ENCODE measurements around the gene LRRN1.
"Not testable (repeated sequence)": the region's sequence is repeated elsewhere in the genome, so short reads cannot be mapped to it uniquely, and the experiment has no call there.

The LRRN1 gene

DNA sequence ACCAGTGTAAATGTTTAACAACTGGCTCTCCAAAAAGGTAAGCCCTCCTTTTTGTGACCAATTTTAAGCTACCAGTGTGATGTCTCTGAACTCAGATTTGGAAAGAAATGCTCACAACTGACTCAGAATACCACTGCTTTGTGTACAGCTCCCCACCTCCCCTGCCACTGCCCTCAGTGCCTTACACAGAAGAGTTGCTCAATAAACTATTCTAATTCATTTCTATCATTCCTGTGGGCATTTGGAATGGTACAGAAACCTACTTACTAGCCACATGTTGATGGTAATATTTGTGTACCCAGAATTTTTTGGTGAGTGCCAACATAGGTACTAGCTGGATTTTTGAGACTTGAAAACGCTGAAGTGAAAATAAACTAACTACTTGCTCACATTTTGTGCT, 16.0 kb downstream of the LRRN1 start:
- DNase-seq: no peak

DNA sequence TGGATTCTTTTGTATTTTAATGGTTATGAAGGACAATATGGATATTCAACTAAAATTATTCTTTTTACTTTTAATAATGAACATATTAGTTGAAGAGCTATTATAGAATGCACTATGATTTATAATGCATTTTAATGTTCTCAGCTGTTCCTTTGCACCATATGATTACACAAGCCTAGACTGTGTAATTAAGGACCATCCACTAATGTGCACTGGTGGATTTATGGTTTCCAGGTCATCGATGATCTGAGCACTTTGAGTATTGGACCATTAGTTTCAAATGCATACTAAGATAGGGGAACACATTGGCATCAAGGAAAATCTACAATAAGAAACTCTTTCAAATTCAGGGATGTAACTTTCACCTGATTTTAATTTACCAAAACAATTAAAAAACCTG, 16.8 kb downstream of the LRRN1 start:
- no peak for DNase-seq

DNA sequence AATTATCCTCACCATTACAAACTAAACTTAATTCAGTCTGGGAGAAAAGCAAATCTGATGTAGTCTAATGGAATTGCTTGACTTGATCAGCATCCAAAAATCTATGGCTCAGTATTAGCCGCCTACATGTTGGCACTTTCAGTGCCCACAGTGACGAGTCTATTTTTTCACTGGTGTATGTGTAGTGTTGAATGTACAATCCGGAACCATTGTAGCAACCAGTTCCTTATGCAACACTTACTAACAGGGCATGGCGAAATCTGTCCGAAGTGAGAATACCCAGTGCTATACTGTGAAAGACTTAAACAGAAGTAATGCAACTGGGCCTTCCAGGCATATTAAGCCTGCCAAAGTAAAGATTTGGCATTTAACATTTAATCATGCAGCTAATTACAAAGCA, 18.6 kb downstream of the LRRN1 start:
- DNase-seq: peak; percentile 75

DNA sequence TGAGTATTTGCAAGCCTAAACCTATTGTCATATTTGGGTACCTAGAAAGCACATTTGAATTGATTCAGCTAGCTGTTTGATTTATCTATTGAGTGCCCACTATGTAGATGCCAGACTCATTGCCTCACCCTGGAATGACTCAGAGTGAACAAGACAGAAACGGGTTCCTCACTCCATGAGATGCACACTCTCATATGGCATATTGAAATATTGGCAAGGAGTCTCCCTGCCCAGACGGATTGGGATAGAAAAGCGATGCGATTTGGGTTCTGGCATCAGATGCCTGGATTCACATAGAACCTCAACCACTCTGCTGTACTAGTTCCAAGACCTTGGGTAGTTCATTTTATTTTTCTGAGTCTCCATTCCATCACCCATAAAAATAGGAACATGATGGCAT, 22.5 kb downstream of the LRRN1 start:
- DNase-seq: no peak

DNA sequence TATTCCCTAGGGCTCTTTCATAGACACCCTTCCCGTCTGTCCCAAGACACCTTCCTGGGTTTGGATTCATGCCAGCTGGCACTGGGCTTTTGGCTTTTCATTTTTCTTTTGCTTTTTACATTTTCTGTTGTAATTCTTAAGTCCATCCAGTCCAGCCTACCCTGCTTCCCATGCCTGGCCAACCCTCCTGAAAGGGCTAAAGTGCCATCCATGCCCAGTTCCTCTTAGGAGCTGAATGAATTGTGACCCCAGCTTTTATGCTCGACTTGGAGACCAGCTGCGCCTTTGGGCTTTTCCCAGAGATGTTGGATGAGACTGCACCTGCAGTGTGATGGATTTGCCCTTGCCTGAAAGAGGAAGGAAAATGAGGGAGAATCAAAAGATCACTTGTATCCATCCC, 25.8 kb downstream of the LRRN1 start:
- no peak for DNase-seq

DNA sequence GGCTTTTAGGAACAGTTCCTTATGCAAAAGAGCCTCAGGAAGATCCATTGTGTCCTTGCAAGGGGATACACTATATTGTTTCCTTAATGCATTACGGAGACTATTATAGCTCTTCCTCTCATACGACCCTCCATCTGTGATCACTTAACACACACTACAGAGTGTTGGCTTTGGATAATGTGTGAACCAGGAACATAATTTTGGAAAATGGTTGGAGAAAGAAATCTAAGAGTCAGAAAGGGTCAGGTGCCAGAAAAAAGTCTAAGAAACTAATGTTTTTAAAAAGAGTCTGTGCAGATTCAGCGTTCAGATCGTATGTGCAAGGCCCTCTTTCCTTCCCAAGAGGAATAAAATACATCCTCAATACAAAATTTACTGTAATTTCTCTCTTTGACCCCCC, 27.3 kb downstream of the LRRN1 start:
- no peak for DNase-seq

DNA sequence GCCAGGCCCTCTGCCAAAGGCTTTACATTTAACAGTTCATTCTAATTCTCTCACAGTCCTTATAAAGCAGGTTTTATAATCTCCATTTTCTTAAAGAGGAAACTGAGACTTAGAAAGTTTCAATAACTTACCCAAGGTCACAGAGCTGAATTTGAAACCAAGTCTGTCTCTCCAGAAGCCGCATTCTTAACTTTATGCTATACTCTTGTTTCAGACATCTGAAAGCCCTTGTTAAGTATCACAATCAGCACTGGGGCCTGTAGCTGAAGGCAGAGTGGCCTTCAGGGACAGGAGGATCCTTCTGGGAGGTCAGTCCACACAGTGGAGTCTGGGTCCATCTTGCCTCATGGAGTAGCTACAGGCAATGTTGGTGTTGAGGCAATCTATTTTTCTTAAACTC, 27.9 kb downstream of the LRRN1 start:
- DNase-seq: no peak

DNA sequence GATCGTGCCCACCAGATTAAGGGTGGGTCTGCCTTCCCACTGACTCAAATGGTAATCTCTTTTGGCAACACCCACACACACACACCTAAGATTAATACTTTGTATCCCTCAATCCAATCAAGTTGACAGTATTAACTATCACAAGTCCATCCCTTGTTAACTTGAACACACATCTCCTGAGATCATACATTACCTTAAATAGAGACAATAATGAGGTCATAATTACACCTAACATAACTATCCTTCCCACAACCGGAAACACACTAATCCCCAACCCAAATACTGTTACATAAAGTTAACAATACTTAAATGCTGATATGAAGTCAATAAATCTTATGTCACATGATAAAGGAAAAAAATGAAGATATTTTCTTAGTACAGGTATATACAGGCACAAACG, 29.2 kb downstream of the LRRN1 start:
- DNase-seq: not testable (repeated sequence)

DNA sequence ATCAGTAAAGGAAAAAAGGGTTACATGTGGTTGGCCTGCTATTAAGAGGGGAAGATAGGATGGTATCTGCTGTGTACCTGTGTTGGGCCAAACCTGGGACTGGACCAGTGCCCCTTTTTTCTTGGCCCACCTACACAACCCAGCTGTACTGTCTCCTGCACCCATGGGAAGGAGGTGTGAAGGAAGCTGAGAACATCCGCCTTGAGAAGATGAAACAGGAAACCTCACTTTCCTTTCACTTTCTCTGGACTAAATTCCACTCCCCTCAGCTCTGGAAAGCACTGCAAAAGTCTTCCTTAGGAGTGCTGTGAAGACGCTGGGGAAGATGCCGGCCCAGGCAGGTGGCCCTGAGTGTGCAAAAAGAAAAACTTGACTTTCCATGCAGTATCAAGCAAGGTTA, 37.6 kb downstream of the LRRN1 start:
- no peak for DNase-seq

DNA sequence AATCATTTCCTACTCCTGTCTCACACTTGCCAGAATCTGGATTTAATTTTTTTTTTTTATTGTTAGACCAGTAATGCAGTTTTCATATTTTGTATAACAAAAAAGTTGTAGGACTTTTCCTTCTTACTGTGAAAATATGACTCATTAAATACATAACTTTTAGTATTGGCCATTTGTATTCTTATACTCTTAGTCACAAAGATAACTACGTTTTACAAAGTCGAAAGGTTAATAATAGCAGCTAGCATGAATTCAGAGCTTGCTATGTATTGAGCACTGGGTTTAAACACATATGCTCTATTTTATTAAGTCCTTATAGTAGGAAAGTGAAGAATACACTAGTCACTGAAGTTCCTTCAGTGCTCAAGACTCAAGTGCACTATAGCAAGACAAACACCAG, 43.1 kb downstream of the LRRN1 start:
- no peak for DNase-seq

DNA sequence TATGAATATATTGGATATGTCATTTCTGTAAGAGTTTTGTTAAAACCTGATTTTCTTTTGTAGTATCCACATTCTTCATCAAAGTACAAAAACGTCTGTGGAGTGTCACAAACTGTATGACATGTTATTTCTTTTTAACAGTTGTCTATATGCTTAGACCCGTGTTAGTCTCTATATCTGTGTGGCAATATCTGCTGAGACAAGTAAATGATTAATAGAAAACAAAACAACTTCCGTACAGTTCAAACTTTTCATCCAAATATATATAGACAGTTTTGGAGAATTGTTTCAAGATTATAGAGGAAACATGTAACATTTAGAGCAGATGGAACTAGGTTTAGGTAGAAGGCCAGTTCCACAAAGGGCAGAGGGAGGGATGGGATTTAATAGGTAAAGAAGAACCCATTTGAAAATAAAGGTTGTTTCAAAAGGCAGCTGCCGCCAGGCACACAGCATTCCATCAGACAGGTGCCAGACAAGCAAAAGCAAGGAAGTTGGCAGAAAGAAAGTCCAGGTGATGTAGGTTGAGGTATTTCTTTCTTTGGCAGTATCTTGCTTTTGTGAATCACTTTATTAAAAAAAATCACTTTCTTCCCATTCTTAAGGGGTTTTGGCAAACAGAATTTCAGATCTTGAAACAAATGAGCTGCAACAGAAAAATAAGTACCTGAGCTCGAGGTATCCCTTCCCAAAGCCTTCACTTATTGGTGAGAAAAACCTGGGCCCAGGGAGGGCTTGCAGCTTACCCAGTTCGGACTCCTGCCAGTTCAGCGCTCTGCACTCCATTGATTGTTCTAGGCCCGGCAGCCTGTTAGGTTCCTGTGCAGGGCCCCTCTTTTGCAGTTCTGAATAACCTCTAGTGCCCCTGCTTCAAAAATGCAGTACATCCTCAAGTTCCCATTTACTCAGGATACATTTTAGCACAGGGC, 49.0 kb downstream of the LRRN1 start:
- DNase-seq: no peak

DNA sequence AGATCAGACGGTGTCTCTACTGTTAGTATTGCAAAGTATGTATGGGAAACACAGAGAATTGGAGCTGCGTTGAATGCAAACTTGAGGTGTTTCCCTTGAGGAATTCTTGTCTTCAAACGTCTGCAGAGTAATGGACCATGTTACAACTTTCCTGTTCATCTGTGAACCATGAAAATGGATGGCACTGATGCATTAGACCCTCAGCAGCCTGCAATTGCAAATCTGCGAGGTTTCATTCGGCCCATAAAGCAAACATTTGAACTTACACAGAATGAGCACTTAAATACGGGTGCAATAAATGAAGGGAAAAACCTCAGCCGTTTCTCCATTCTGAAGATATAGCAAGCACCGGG, 49.7 kb downstream of the LRRN1 start:
- DNase-seq: no peak

DNA sequence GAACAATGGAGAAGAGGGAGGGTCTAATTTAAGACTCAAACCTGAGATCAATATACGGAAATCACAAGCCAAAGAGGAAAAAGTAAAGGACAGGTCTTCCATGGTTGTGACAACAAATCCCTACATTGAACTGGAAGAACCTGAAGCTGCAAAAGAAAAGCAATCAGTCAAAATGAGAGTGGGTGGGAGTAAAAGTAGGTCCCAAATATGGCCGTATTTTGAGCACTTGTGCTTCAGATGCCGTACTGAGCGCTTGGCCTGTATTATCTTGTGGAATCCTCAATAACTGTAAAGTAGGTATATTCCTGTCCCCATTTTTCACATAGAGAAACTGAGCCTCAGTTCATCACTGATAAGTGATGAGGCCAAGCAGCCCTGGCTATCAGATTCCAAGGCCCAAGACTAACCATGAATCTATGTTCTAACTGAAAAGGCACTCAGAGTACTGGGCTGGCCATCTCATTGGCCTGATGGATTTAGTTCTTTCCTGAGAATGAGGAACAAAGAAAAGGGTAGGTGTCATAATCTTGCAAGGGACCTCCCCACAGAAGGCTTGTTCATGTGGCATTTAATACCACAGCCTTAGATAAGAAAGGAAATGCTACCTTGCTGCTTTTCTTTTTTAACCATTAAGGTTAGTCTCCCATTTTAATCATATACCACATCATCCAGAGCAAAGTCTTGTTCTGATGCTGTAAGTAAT, 52.5 kb downstream of the LRRN1 start:
- DNase-seq: no peak

DNA sequence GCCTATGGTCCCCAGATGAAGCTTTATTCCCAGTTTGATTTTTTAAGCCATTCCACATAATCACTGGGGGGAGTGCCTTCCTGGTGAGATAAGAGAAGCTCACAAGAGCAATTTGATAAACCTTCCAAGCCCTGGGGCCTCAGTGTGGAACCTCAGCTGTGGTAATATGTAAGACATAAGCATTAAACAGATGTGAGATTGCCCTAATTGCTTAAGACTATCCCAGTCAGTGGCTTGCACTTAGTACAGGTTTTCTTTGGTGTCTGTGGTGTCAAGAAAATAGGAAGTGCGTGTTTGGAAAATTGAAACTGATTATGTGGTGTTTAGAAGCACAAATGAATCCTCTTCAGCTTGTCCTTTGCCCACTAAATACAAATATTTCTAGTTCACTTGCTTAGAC, 54.3 kb downstream of the LRRN1 start:
- no peak for DNase-seq

DNA sequence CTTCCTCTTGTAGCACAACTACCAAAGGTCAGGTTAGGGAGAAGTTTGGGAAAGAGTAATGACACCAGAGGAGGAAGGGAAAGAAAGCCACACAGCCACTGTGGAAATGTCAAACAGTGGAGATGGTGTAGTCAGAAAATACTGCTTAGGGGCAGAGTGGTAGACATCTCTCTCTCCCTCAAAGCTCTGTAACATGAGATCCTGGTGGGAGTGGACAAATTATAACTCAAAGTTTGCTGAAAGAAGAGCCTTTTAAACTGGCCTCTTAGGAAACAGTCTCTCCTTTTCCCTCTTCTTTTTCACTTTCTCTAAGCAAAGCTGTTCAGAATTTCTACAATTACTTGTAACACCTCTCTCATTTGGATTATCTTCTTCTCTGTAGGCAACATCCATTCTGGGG, 55.8 kb downstream of the LRRN1 start:
- DNase-seq: no peak

DNA sequence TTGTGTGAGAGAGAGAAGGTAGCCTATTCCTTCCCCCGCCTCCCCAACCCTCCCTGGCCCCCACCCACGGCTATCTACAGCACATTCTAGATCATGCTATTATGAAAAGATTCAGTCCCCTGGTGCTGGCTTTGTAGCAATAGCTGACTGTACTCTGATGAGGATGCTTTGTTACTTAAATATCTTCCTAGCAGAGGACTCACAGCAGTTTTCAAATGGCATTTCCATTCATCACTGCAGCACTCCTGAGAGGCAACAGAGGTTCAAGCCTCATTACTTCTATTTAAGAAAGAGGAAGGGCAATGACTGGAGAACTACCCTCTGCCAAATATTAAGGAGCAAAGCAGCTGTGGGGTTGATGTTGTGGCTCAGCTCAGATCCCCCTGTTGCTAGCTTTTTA, 61.0 kb downstream of the LRRN1 start:
- no peak for DNase-seq

DNA sequence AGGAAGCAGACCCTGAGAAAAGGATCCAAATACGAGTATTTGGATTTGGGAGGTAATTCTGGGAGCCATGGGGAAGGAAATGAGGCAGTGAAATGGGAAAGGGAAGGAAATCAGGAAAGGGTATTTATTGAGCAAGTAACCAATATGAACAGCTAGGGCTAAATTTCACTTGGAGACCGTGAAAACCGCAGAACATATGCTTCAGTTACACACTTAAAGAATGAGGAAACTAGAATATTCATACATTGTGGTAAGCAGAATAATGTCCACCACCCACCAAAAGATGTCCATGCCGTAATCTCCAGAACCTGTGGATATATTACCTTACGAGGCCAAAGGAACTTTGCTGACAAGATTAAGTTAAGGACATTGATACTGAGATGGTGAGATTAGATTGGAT, 63.3 kb downstream of the LRRN1 start:
- DNase-seq: no peak

DNA sequence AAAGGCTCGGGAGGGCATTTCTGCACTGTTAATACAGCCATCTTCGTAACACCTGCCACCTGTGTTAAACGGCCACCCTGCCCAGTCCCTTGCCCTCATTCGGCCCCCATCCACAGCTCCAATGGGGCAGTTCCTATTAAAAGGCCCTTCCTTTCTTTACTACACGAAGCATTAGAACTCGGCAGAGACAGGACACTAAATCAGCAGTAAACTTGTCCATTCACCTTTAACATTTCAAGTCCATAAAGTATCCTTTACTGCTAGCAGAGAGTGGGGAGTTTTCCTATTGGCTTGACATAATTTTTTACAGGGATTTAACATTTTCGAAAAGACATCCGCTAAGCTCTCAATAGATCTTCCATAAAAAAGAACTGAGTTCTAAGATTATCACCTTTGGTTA, 76.3 kb downstream of the LRRN1 start:
- no peak for DNase-seq

DNA sequence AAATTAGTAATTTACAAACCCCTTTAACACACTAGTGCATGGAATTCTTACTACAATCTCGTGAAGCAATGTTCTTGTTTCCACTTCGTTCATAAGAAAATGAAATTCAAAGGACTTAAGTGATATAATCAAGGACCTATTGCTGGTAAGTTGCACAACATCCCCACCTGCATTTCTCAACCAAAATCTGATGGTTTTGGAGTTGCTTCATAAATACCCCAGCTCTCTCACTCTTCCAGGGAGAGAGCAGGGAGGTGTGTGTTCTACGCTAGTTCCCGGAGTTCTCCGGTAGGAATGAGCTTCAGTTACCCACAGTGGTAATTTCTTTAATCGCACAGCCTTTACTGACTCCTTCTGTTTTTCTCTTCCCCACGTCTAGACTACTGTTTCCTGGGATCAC, 81.8 kb downstream of the LRRN1 start:
- no peak for DNase-seq

DNA sequence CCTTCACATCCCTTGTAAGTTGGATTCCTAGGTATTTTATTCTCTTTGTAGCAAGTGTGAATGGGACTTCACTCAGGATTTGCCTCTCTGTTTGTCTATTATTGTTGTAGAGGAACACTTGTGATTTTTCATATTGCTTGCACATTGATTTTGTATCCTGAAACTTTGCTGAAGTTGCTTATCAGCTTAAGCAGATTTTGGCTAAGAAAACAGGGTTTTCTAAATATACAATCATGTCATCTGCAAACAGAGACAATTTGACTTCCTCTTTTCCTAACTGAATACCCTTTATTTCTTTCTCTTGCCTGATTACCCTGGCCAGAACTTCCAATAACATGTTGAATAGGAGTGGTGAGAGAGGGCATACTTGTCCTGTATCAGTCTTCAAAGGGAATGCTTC, 88.1 kb downstream of the LRRN1 start:
- not testable (repeated sequence) for DNase-seq

DNA sequence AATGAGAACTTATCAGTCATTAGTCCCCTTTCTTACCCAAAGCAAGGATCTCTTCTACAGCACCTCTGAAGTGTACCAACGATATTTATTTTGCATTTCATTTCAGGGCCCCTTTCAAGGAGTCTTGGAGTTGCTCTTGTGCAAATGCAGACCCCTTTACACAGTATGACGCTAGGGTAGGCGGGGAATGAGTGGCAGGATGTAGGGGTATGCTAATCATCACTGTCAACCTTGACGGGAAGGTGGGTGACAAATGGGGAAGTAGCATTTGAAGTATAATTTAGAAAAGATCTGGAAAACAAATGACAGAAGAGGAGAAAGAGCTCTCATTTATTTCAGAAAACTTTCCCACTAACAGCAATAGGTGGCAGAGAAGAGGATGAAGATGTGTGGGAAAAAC, 94.4 kb downstream of the LRRN1 start:
- no peak for DNase-seq

Data from GF-D8 (cell line).